Measurements from ENCODE around the gene FCHO1.

FCHO1 gene

DNA sequence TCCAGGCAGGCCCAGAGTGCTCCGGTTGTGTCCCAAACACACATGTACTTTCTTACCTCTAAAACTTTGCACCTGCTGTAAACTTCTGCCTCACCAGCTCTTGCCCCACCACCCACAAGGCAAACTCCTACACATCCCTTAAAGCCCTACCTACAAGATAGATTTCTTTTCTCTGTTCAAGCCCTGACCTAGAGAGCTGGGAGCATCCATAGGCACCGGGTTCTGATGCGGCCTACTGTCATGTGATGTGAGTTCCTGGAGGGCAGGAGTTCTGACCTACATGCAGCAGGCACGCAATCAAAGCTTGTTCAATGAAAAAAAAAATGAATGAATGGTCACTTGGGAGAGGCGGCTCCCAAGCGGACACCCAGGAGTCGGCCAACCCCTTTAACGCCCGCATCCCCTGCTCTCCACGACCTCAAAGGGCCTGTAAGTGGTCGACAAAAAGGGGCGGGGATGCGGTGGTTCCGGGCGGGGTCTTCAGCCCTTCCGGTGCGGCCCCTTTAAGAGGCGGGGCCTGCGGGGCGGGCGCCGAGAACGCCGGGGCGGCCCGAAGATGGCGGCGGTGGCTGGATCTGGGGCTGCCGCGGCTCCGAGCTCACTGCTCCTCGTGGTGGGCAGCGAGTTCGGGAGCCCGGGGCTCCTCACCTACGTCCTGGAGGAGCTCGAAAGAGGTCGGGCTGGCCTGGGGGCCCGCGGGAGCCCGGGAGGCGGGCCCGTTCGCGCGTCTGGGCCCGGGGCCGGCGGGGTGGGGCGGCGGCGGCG, 32.1 kb upstream of the FCHO1 start, which contains the start of gene MAP1S:
TSS of gene MAP1S (plus strand) at position 534 of the 765 bp plus-strand sequence. CDS start at position 557, 23 bp downstream.
- peak; percentile 55 for DNase-seq (ENCODE audit: low read depth)
- peak within 1 kb of the TSS; percentile 81 for H3K4me3 ChIP-seq (replicated peaks; ENCODE audit: low read depth, low read length)
- TF ChIP-seq, protein P1, sequence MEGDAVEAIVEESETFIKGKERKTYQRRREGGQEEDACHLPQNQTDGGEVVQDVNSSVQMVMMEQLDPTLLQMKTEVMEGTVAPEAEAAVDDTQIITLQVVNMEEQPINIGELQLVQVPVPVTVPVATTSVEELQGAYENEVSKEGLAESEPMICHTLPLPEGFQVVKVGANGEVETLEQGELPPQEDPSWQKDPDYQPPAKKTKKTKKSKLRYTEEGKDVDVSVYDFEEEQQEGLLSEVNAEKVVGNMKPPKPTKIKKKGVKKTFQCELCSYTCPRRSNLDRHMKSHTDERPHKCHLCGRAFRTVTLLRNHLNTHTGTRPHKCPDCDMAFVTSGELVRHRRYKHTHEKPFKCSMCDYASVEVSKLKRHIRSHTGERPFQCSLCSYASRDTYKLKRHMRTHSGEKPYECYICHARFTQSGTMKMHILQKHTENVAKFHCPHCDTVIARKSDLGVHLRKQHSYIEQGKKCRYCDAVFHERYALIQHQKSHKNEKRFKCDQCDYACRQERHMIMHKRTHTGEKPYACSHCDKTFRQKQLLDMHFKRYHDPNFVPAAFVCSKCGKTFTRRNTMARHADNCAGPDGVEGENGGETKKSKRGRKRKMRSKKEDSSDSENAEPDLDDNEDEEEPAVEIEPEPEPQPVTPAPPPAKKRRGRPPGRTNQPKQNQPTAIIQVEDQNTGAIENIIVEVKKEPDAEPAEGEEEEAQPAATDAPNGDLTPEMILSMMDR (IDR thresholded peaks at IDR 0.05; ENCODE audit: low read length, missing control alignments), result no peak

DNA sequence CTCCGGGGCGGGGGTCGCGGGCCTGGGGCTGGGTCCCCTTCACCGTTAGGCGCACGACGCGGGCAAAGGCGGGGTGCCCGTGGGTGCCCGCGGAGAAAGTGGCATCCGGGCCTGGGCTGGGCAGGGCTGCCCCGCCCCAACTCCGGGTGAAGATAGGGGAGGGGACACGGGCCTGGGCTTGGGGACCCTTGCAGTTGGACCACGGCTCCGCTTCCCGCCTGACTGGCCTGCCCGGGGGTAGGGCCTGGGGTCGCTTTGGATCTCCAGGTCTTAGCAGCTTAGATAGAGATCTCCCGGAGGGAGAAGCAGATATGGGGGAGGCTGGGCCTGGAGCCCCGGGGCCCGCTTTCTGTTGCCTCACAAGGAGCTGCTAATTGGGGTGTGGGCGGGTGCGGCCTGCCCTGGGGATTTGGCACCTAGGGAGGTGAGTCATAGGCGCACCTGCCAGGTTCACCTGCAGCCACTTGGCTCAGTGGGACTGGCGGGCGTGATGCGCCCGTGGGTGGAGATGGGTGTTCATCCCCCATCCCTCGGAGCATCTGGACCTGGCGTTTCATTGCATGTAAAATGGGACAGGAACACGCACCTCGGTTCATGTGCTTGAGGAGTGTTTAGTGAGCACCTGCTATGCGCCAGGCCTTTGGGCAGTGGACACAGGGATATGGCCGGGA, 31.4 kb upstream of the FCHO1 start:
- TF ChIP-seq, protein P1 (IDR thresholded peaks at IDR 0.05; ENCODE audit: low read length, missing control alignments), result no peak
- H3K4me3 ChIP-seq (replicated peaks; ENCODE audit: low read depth, low read length), result peak overlapping the region; percentile 81
- DNase-seq (ENCODE audit: low read depth), result no peak

DNA sequence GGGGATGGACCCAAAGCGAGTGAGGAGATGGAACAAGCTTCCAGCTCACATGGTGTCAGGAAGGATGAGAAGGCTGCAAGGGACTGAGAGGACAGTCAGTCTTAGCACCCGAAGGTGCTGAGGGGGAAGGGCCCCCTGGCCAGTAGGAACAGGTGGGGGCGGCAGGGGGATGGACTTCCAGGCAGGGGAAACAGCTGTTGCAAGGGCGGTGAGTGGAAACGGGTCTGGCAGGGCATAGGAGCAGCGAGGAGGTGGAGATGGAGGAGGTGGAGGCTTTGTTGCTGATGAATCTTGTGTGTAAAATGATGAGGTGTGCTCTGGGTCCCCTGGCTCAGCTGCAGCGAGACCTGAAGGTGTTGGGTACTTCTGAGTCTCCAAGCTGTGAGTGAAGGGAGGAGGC, 30.8 kb upstream of the FCHO1 start:
- no peak for DNase-seq (ENCODE audit: low read depth)
- peak overlapping the region; percentile 81 for H3K4me3 ChIP-seq (replicated peaks; ENCODE audit: low read depth, low read length)
- TF ChIP-seq, protein P1 (IDR thresholded peaks at IDR 0.05; ENCODE audit: low read length, missing control alignments), result no peak

DNA sequence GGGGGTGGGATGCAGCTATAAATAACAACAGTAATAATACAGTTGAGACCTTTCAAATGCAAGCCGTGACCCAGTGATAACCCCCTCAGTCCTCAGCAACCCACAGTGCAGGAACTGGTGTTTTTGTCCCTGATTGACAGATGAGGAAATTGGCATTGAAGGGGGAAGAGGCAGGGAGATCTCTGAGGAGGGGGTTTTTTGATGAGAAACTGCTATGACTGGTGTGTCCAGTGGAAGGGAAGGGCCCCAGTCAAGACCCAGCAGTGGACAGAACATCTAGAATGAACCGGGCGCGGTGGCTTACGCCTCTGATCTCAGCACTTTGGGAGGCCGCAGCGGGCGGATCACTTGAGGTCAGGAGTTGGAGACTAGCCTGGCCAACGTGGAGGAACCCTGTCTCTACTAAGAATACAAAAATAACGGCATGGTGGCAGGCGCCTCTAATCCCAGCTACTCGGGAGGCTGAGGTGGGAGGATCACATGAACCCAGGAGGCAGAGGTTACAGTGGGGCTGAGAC, 30.1 kb upstream of the FCHO1 start:
- DNase-seq (ENCODE audit: low read depth), result no peak
- peak overlapping the region; percentile 81 for H3K4me3 ChIP-seq (replicated peaks; ENCODE audit: low read depth, low read length)
- TF ChIP-seq, protein P1 (IDR thresholded peaks at IDR 0.05; ENCODE audit: low read length, missing control alignments), result no peak

DNA sequence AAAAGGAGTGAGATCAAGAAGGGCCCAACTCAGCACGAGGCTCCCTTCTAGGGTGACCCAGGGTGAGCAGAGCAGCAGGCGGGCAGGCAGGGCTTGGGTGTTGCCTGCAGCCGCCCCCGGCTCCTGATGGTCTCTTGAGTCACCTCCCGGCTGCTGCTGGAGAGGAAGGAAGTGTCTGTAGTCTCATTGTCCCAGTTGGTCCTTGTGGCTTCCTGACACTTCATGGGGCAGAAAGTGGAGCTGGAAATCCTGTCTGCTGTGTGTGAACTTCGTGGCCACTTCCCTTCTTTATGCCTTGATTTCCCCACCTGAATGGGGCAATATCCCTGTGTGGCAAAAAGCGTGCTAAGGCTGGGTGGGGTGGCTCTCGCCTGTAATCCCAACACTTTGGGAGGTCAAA, 29.5 kb upstream of the FCHO1 start:
- TF ChIP-seq, protein P1 (IDR thresholded peaks at IDR 0.05; ENCODE audit: low read length, missing control alignments), result no peak
- no peak overlapping the region for H3K4me3 ChIP-seq (replicated peaks; ENCODE audit: low read depth, low read length)
- peak; percentile 34 for DNase-seq (ENCODE audit: low read depth)

DNA sequence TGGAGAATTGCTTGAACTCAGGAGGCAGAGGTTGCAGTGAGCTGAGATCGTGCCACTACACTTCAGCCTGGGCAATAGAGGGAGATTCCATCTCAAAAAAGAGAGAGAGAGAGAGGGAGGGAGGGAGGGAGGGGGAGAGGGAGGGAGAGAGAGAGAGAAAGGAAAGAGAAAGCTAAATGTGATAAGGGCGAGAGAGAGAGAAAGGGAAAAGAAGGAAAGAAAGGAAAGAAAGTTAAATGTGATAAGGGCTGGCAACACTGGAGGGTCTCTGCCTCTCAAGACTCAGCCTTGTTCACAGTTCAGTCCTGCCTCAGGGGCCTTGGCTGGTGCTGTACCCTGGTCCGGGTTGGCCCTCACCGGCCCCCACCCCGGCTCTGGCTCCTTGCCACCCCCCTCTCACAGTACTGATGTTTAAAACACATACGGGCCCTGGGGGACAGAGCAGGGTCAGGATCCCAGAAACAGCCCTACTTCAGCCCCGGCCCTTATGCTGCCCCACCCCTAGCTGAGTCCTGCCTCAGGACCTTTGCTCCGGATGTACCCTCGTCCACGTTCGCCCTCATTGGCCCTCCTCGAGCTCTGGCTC, 28.5 kb upstream of the FCHO1 start:
- TF ChIP-seq, protein P1 (IDR thresholded peaks at IDR 0.05; ENCODE audit: low read length, missing control alignments), result no peak
- H3K4me3 ChIP-seq (replicated peaks; ENCODE audit: low read depth, low read length), result no peak overlapping the region
- no peak for DNase-seq (ENCODE audit: low read depth)
